Measurements from ENCODE around the gene SAC3D1.

SAC3D1 gene

GRCh38 chr11:65083134-65083833, 42.3 kb downstream of the SAC3D1 start:
- H3K9ac ChIP-seq (ENCODE audit: low read depth, low read length): peak overlapping the region; percentile 70
- H3K36me3 ChIP-seq (ENCODE audit: insufficient read depth, low read length): 0 out of 2 replicates have a peak, but pooled peaks cover 4% of the 10 kb centered on the region
- 0 out of 2 replicates have a peak, but pooled peaks cover 5% of the 10 kb centered on the region for H3K4me1 ChIP-seq (ENCODE audit: insufficient read depth, low read length)
- H3K9me3 ChIP-seq (ENCODE audit: control insufficient read depth, insufficient read depth, low read length): no peaks in the 10 kb centered on the region

- no peaks in the 10 kb centered on the region for H3K9me3 ChIP-seq (ENCODE audit: control insufficient read depth, insufficient read depth, low read length)
- 0 out of 2 replicates have a peak, but pooled peaks cover 4% of the 10 kb centered on the region for H3K36me3 ChIP-seq (ENCODE audit: insufficient read depth, low read length)
- peak within 1 kb of the TSS; percentile 70 for H3K9ac ChIP-seq (ENCODE audit: low read depth, low read length)
- 0 out of 2 replicates have a peak, but pooled peaks cover 5% of the 10 kb centered on the region for H3K4me1 ChIP-seq (ENCODE audit: insufficient read depth, low read length)
Measured at GRCh38 chr11:65083834-65084597, 43.0 kb downstream of the SAC3D1 start, which contains the start of the genes CDCA5 and ZFPL1. Gene CDCA5, minus strand, starts transcription at chr11:65084040. Its CDS starts 62 bp downstream, at chr11:65083978. Gene ZFPL1, plus strand, starts transcription at chr11:65084222. Its CDS starts 477 bp downstream, at chr11:65084699.

- Histone ChIP-seq H3K36me3 (ENCODE audit: insufficient read depth, low read length) (no peaks in the 10 kb centered on the region), H3K4me1 (ENCODE audit: insufficient read depth, low read length) (0 out of 2 replicates have a peak, but pooled peaks cover 5% of the 10 kb centered on the region), H3K9me3 (ENCODE audit: control insufficient read depth, insufficient read depth, low read length) (no peaks in the 10 kb centered on the region), H3K9ac (ENCODE audit: low read depth, low read length) (peak overlapping the region; percentile 70)
Measured at GRCh38 chr11:65084598-65085375, 43.8 kb downstream of the SAC3D1 start.

DNA sequence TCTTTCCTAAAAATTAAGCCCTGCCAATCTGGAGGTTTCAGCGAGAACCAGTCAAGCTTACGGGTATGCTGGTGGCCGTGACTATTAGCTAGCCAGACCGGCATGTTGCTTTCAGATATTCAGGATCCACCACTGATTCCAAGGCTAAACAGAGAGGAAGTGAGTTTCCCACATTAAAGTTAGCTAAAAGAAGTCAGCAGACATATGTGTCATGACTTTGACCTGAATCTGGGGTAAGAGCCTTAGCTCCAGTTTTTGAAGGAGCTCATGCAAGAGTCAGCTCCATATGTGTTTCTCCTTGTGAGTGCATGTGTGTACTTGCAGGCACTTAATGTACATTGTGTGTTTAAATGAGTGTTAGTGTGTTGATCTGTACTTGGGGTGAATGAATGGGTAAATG, 44.4 kb downstream of the SAC3D1 start:
- Histone ChIP-seq H3K4me1 (ENCODE audit: insufficient read depth, low read length) (0 out of 2 replicates have a peak, but pooled peaks cover 5% of the 10 kb centered on the region), H3K36me3 (ENCODE audit: insufficient read depth, low read length) (no peaks in the 10 kb centered on the region), H3K9ac (ENCODE audit: low read depth, low read length) (no peak overlapping the region), H3K9me3 (ENCODE audit: control insufficient read depth, insufficient read depth, low read length) (no peaks in the 10 kb centered on the region)

DNA sequence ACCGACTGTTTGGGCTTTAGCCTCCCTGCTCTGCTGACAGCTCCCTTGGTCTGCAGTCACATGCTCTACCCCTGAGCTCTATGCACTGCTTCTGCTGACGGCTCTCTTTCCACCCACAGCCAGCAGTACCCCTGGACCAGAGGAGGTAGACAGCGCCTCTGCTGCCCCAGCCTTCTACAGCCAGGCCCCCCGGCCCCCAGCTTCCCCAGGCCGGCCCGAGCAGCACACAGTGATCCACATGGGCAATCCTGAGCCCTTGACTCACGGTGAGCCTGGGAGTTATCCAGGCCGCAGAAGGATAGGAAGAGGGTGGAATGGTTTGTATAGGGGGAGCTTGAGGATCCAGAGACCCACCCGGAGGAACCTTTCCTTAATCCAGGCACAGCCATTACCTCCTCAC, 45.8 kb downstream of the SAC3D1 start:
- 0 out of 2 replicates have a peak, but pooled peaks cover 5% of the 10 kb centered on the region for H3K4me1 ChIP-seq (ENCODE audit: insufficient read depth, low read length)
- H3K9me3 ChIP-seq (ENCODE audit: control insufficient read depth, insufficient read depth, low read length): no peaks in the 10 kb centered on the region
- H3K9ac ChIP-seq (ENCODE audit: low read depth, low read length): no peak overlapping the region
- H3K36me3 ChIP-seq (ENCODE audit: insufficient read depth, low read length): no peaks in the 10 kb centered on the region

DNA sequence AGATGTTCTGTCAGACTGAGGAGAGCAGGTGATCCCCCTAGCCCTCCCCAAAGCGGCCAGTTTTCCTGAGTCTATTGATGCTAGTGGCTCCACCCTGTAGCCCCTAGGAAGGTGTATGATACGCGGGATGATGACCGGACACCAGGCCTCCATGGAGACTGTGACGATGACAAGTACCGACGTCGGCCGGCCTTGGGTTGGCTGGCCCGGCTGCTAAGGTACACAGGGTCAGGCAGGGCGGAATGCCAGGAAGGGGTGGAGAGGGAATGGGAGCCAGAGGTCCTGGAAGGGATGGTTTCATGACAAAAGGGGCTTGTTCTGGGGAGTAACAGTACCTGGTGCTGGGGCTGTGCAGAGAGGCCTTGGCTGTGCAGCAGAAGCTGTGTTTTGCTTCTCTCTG, 46.2 kb downstream of the SAC3D1 start:
- no peaks in the 10 kb centered on the region for H3K36me3 ChIP-seq (ENCODE audit: insufficient read depth, low read length)
- 0 out of 2 replicates have a peak, but pooled peaks cover 5% of the 10 kb centered on the region for H3K4me1 ChIP-seq (ENCODE audit: insufficient read depth, low read length)

GRCh38 chr11:65087827-65088226, 46.8 kb downstream of the SAC3D1 start:
- Histone ChIP-seq H3K4me1 (ENCODE audit: insufficient read depth, low read length) (0 out of 2 replicates have a peak, but pooled peaks cover 3% of the 10 kb centered on the region), H3K36me3 (ENCODE audit: insufficient read depth, low read length) (no peaks in the 10 kb centered on the region), H3K9me3 (ENCODE audit: control insufficient read depth, insufficient read depth, low read length) (no peaks in the 10 kb centered on the region), H3K9ac (ENCODE audit: low read depth, low read length) (no peak overlapping the region)

More for the DNA sequence above, 46.2 kb downstream of the SAC3D1 start:
- no peaks in the 10 kb centered on the region for H3K9me3 ChIP-seq (ENCODE audit: control insufficient read depth, insufficient read depth, low read length)
- H3K9ac ChIP-seq (ENCODE audit: low read depth, low read length): no peak overlapping the region

DNA sequence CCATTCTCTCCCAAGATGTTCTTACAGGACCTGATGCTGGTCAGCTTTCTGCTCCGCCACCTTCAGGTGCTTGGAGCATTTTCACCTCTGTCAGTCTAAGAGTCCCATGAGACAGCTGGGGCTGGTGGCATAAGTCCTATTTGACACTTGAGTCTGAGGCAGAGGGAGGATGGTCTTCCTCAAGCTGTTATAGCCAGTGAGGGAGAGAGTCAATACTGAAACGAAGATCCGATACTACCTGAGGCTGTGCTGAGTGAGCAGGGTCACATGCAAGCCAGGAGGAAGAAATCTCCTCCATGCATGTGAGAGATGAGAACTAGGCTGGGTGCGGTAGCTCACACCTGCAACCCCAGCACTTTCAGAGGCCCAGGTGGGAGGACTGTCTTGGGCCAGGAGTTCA, 48.6 kb downstream of the SAC3D1 start:
- no peaks in the 10 kb centered on the region for H3K36me3 ChIP-seq (ENCODE audit: insufficient read depth, low read length)
- H3K4me1 ChIP-seq (ENCODE audit: insufficient read depth, low read length): no peaks in the 10 kb centered on the region
- no peak overlapping the region for H3K9ac ChIP-seq (ENCODE audit: low read depth, low read length)
- H3K9me3 ChIP-seq (ENCODE audit: control insufficient read depth, insufficient read depth, low read length): no peaks in the 10 kb centered on the region

DNA sequence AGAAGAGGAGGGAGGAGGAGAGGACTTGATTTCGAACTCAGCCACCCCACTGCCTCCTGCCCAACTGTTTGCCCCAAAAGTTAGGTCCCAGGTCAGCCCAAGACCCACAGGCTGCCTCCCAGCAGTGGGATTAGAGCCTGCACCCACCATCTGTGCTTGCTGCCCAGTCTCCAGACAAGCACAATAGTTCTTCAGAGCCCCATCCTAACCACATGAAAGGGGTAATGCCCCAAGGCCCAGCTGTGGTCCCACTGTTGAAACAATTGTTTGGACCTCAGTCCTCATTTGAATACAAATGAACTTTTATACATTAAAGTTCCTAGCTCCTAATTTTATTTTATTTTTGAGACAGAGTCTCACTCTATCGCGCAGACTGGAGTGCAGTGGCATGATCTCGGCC, 49.6 kb downstream of the SAC3D1 start:
- no peak overlapping the region for H3K9ac ChIP-seq (ENCODE audit: low read depth, low read length)
- H3K9me3 ChIP-seq (ENCODE audit: control insufficient read depth, insufficient read depth, low read length): no peaks in the 10 kb centered on the region
- H3K36me3 ChIP-seq (ENCODE audit: insufficient read depth, low read length): no peaks in the 10 kb centered on the region

More for the DNA sequence above, 49.6 kb downstream of the SAC3D1 start:
- H3K4me1 ChIP-seq (ENCODE audit: insufficient read depth, low read length): no peaks in the 10 kb centered on the region

All from ES-I3 (cell line).